ENCODE results near the gene PAX9.

GRCh38 chr14:36659010-36659821 lies 2.4 kb upstream of the PAX9 start:
- no peak for TF ChIP-seq CTCF (IDR thresholded peaks at IDR 0.05)
- no peak for TF ChIP-seq POLR2A (IDR thresholded peaks at IDR 0.05)

Data from uterus (tissue), 2 donors.